Stimulated activated CD8-positive, alpha-beta memory T cell treated with anti-CD3 and anti-CD28 coated beads, Interleukin-4, amount 100 ng/mL, for 24 hours (primary cell): Measurements from ENCODE around the gene PJVK.
"Not testable (repeated sequence)": the region's sequence is repeated elsewhere in the genome, so short reads cannot be mapped to it uniquely, and the experiment has no call there.

Source experiments
- DNase-seq: peaks from one replicate; pipeline ENCODE4 v3.0.0-alpha.2; 2020; ENCODE audit warnings: low read depth

Gene PJVK

GRCh38 chr2:178450774-178451525, at the start of gene PJVK, which contains the start of gene PRKRA:
Gene PJVK, plus strand, starts transcription at chr2:178451378. Its CDS starts 2,032 bp downstream, at chr2:178453410.
Gene PRKRA, minus strand, starts transcription at chr2:178451175. Its CDS starts 145 bp downstream, at chr2:178451030.
- DNase-seq: peak; percentile 93

GRCh38 chr2:178401994-178402437, 49.2 kb upstream of the PJVK start:
- no peak for DNase-seq

- no peak for DNase-seq
Measured at GRCh38 chr2:178403671-178404306, 47.4 kb upstream of the PJVK start.

- DNase-seq: no peak
Measured at GRCh38 chr2:178404368-178404767, 46.8 kb upstream of the PJVK start.

GRCh38 chr2:178409261-178409660, 41.9 kb upstream of the PJVK start:
- DNase-seq: no peak

GRCh38 chr2:178412047-178412446, 39.1 kb upstream of the PJVK start:
- no peak for DNase-seq

- not testable (repeated sequence) for DNase-seq
Measured at GRCh38 chr2:178412453-178412852, 38.7 kb upstream of the PJVK start.

GRCh38 chr2:178413472-178414265, 37.5 kb upstream of the PJVK start:
- peak; percentile 62 for DNase-seq

GRCh38 chr2:178414266-178415247, 36.6 kb upstream of the PJVK start:
- DNase-seq: peak; percentile 68

GRCh38 chr2:178415979-178416378, 35.2 kb upstream of the PJVK start:
- DNase-seq: no peak

GRCh38 chr2:178417916-178418315, 33.3 kb upstream of the PJVK start:
- no peak for DNase-seq

- DNase-seq: no peak
Measured at GRCh38 chr2:178418426-178418825, 32.8 kb upstream of the PJVK start.

GRCh38 chr2:178419123-178419522, 32.1 kb upstream of the PJVK start:
- DNase-seq: no peak

- DNase-seq: no peak
Measured at GRCh38 chr2:178420463-178420999, 30.6 kb upstream of the PJVK start.

- DNase-seq: no peak
Measured at GRCh38 chr2:178422097-178422496, 29.1 kb upstream of the PJVK start.

- not testable (repeated sequence) for DNase-seq
Measured at GRCh38 chr2:178423746-178424145, 27.4 kb upstream of the PJVK start.

- DNase-seq: no peak
Measured at GRCh38 chr2:178425255-178425827, 25.8 kb upstream of the PJVK start.

GRCh38 chr2:178426388-178426787, 24.8 kb upstream of the PJVK start:
- no peak for DNase-seq

- DNase-seq: no peak
Measured at GRCh38 chr2:178427458-178427857, 23.7 kb upstream of the PJVK start.

GRCh38 chr2:178428396-178428806, 22.8 kb upstream of the PJVK start:
- no peak for DNase-seq

GRCh38 chr2:178429336-178429735, 21.8 kb upstream of the PJVK start:
- no peak for DNase-seq
